Esophagus muscularis mucosa (tissue), 4 donors: Measurements from ENCODE around the gene EPHA2.

ENCODE experiments used
- CTCF ChIP-seq, 3 experiments: fragments of 200-600 bp in 2 of 3; fragments of 450-650 bp in 1 of 3; sonication (generic) in 2 of 3; IDR thresholded peaks; one replicate each; pipeline ENCODE4 v1.5.1; 2017 to 2019; ENCODE audit warnings: antibody characterized with exemption in 3 of 3, mild to moderate bottlenecking in 2 of 3, moderate library complexity in 1 of 3
- EP300 ChIP-seq: sonication (generic); formaldehyde crosslinking; IDR thresholded peaks from one replicate; pipeline ENCODE4 v1.6.1; 2017; ENCODE audit warnings: antibody characterized with exemption
- POLR2A ChIP-seq: fragments of 450-650 bp; IDR thresholded peaks from one replicate; pipeline ENCODE4 v1.6.1; 2017; ENCODE audit warnings: antibody characterized with exemption, moderate library complexity, mild to moderate bottlenecking, low read depth

- TF ChIP-seq CTCF (IDR thresholded peaks at IDR 0.05) (no peak), EP300 (no peak), POLR2A (no peak)
These were observed 46.3 kb downstream of the EPHA2 start for GRCh38 chr1:16109571-16109970.
